MM.1S (cell line): ENCODE measurements around the gene RASA4B.

Experiments
- CTCF ChIP-seq: fragments of 300-600 bp; sonication (generic); IDR thresholded peaks from 2 replicates; pipeline ENCODE4 v1.5.1; 2016; ENCODE audit warnings: antibody characterized with exemption, low read length, mixed read lengths
- EZH2 ChIP-seq: fragments of 300-600 bp; sonication (generic); optimal IDR thresholded peaks from 2 replicates; pipeline ENCODE3; 2017; ENCODE audit warnings: low read depth, mild to moderate bottlenecking, antibody characterized with exemption, low read length, mixed read lengths
- EZH2phosphoT487 ChIP-seq: fragments of 300-600 bp; sonication (generic); IDR thresholded peaks from 2 replicates; pipeline ENCODE4 v1.6.1; 2018; ENCODE audit warnings: antibody characterized with exemption, low read length

GRCh38 chr7:102446387-102447156, 71.0 kb downstream of the RASA4B start:
- TF ChIP-seq CTCF (no peak), EZH2 (no peak), EZH2phosphoT487 (no peak)
